Right lobe of liver (tissue), 4 donors: ENCODE results near the gene PRKCB.

Experiments
- POLR2A ChIP-seq: fragments of 450-650 bp; IDR thresholded peaks from one replicate; pipeline ENCODE4 v1.6.1; 2017; ENCODE audit warnings: antibody characterized with exemption, mild to moderate bottlenecking
- TF ChIP-seq, protein P1 (sequence below), 4 donors: fragments of 200-600 bp in 3 of 4; fragments of 450-650 bp in 1 of 4; IDR thresholded peaks; one replicate each; pipeline versions ENCODE4 v1.5.1 to v1.8.0; 2016 to 2022; ENCODE audit warnings: antibody characterized with exemption in 4 of 4, mild to moderate bottlenecking in 2 of 4
- donor health status: DM: no; HTN: no; CAD: no.
- donor health status: DM: no; HTN: no; CAD: no.
- donor health status: DM: no; HTN: yes; CAD: no.

DNA sequence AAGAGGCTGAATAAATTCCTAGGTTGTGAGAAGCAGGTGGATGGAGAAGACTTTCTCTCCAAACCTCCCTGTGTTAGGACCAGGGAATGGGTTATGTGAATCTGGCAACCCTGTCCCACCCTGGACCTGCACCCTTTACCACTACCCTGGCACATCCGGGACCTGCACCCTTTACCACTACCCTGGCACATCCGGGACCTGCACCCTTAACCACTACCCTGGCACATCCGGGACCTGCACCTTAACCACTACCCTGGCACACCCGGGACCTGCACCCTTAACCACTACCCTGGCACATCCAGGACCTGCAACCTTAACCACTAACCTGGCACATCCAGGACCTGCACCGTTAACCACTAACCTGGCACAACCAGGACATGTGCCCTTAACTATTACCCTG is 213.3 kb downstream of the PRKCB start:
- TF ChIP-seq, protein P1, sequence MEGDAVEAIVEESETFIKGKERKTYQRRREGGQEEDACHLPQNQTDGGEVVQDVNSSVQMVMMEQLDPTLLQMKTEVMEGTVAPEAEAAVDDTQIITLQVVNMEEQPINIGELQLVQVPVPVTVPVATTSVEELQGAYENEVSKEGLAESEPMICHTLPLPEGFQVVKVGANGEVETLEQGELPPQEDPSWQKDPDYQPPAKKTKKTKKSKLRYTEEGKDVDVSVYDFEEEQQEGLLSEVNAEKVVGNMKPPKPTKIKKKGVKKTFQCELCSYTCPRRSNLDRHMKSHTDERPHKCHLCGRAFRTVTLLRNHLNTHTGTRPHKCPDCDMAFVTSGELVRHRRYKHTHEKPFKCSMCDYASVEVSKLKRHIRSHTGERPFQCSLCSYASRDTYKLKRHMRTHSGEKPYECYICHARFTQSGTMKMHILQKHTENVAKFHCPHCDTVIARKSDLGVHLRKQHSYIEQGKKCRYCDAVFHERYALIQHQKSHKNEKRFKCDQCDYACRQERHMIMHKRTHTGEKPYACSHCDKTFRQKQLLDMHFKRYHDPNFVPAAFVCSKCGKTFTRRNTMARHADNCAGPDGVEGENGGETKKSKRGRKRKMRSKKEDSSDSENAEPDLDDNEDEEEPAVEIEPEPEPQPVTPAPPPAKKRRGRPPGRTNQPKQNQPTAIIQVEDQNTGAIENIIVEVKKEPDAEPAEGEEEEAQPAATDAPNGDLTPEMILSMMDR (IDR thresholded peaks at IDR 0.05), result no peak
- no peak for TF ChIP-seq POLR2A
